ENCODE results near the gene RPL41. TPM values are rescaled to one million over a fixed set of nuclear protein-coding genes. Genes with fewer than 3 reads are reported as not detected.

RPL41 gene
- total and polyA plus RNA-seq, 9 of the 15 experiments (the other 6 are each of a cell fraction or from before 2014, with no cell fraction given): 3,403 to 11,276 (median 5,604) TPM

DNA sequence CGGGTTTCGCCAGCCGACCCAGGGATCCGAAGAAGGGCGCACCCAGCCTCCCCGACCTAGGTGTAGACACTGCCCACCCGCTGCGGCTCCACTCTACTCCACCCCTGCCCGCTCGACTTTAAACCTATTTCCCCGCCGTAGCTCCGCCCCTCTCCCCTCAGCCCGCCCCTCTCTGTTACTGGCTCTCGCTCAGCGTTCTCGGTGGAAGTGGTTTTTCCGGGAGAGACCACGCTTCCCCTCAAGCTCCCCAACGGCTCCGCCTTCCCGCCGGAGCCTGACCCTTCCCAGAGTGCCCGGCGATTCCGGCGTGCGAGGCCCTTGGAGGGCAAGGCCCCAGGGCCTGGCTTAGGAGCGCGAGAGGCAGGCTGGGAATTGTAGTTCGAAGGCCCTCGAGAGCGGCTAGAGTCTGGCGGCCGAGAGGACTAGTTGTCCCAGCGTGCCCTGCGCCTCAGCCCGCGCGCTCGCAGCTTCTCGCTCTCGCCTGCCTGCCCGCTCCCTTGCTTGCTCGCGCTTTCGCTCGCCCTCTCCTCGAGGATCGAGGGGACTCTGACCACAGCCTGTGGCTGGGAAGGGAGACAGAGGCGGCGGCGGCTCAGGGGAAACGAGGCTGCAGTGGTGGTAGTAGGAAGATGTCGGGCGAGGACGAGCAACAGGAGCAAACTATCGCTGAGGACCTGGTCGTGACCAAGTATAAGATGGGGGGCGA, 12.2 kb upstream of the RPL41 start, which contains the start of gene PA2G4 (continued):
- TF ChIP-seq, protein P1, sequence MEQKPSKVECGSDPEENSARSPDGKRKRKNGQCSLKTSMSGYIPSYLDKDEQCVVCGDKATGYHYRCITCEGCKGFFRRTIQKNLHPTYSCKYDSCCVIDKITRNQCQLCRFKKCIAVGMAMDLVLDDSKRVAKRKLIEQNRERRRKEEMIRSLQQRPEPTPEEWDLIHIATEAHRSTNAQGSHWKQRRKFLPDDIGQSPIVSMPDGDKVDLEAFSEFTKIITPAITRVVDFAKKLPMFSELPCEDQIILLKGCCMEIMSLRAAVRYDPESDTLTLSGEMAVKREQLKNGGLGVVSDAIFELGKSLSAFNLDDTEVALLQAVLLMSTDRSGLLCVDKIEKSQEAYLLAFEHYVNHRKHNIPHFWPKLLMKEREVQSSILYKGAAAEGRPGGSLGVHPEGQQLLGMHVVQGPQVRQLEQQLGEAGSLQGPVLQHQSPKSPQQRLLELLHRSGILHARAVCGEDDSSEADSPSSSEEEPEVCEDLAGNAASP (IDR thresholded peaks at IDR 0.05): no peak
- TF ChIP-seq, protein P2, sequence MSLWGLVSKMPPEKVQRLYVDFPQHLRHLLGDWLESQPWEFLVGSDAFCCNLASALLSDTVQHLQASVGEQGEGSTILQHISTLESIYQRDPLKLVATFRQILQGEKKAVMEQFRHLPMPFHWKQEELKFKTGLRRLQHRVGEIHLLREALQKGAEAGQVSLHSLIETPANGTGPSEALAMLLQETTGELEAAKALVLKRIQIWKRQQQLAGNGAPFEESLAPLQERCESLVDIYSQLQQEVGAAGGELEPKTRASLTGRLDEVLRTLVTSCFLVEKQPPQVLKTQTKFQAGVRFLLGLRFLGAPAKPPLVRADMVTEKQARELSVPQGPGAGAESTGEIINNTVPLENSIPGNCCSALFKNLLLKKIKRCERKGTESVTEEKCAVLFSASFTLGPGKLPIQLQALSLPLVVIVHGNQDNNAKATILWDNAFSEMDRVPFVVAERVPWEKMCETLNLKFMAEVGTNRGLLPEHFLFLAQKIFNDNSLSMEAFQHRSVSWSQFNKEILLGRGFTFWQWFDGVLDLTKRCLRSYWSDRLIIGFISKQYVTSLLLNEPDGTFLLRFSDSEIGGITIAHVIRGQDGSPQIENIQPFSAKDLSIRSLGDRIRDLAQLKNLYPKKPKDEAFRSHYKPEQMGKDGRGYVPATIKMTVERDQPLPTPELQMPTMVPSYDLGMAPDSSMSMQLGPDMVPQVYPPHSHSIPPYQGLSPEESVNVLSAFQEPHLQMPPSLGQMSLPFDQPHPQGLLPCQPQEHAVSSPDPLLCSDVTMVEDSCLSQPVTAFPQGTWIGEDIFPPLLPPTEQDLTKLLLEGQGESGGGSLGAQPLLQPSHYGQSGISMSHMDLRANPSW (CRISPR knock-in tag; IDR thresholded peaks at IDR 0.05): peak; percentile 80; the same call in 1 of the 2 replicates
- peak; percentile 62; the same call in 1 of the 2 replicates for TF ChIP-seq JUN (IDR thresholded peaks at IDR 0.05; ENCODE audit: borderline replicate concordance, low read depth, low read length)
- TF ChIP-seq JUN (CRISPR knock-in tag; IDR thresholded peaks at IDR 0.05; ENCODE audit: borderline replicate concordance): peak; percentile 93
- no peak for TF ChIP-seq NFE2 (IDR thresholded peaks at IDR 0.05; ENCODE audit: low read depth)
- no peak for TF ChIP-seq STAT5A (IDR thresholded peaks at IDR 0.05; ENCODE audit: borderline replicate concordance, low read length)
- TF ChIP-seq, protein P3, sequence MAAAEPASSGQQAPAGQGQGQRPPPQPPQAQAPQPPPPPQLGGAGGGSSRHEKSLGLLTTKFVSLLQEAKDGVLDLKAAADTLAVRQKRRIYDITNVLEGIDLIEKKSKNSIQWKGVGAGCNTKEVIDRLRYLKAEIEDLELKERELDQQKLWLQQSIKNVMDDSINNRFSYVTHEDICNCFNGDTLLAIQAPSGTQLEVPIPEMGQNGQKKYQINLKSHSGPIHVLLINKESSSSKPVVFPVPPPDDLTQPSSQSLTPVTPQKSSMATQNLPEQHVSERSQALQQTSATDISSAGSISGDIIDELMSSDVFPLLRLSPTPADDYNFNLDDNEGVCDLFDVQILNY (CRISPR knock-in tag; IDR thresholded peaks at IDR 0.05): 0 out of 2 replicates have a peak, but pooled peaks have one; percentile 42
- TF ChIP-seq RHOXF2B (CRISPR knock-in tag; conservative IDR thresholded peaks at IDR 0.05): no peak
- peak; percentile 80 for TF ChIP-seq ZBTB7A (IDR thresholded peaks at IDR 0.05; ENCODE audit: borderline replicate concordance, control insufficient read depth, low read depth, low read length)
- 0 out of 2 replicates have a peak, but pooled peaks have one; percentile 11 for TF ChIP-seq ZNF75A (CRISPR knock-in tag; IDR thresholded peaks at IDR 0.05)
- TF ChIP-seq, protein P4, sequence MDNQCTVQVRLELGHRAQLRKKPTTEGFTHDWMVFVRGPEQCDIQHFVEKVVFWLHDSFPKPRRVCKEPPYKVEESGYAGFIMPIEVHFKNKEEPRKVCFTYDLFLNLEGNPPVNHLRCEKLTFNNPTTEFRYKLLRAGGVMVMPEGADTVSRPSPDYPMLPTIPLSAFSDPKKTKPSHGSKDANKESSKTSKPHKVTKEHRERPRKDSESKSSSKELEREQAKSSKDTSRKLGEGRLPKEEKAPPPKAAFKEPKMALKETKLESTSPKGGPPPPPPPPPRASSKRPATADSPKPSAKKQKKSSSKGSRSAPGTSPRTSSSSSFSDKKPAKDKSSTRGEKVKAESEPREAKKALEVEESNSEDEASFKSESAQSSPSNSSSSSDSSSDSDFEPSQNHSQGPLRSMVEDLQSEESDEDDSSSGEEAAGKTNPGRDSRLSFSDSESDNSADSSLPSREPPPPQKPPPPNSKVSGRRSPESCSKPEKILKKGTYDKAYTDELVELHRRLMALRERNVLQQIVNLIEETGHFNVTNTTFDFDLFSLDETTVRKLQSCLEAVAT (IDR thresholded peaks at IDR 0.05): peak in 1 of 2 experiments; percentile 43; a peak in 1 of 4 replicates
- no peak for TF ChIP-seq CBFA2T2 (conservative IDR thresholded peaks at IDR 0.05)
- TF ChIP-seq, protein P5, sequence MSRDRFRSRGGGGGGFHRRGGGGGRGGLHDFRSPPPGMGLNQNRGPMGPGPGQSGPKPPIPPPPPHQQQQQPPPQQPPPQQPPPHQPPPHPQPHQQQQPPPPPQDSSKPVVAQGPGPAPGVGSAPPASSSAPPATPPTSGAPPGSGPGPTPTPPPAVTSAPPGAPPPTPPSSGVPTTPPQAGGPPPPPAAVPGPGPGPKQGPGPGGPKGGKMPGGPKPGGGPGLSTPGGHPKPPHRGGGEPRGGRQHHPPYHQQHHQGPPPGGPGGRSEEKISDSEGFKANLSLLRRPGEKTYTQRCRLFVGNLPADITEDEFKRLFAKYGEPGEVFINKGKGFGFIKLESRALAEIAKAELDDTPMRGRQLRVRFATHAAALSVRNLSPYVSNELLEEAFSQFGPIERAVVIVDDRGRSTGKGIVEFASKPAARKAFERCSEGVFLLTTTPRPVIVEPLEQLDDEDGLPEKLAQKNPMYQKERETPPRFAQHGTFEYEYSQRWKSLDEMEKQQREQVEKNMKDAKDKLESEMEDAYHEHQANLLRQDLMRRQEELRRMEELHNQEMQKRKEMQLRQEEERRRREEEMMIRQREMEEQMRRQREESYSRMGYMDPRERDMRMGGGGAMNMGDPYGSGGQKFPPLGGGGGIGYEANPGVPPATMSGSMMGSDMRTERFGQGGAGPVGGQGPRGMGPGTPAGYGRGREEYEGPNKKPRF (IDR thresholded peaks at IDR 0.05; ENCODE audit: low read depth, low read length): no peak
- TF ChIP-seq TRIM24 (IDR thresholded peaks at IDR 0.05): no peak
- TF ChIP-seq RNF2 (IDR thresholded peaks at IDR 0.05): peak; percentile 85

All from K562 (cell line).